HG02885 (cell line): ENCODE results near the gene NKX2-3.

Source experiments
- ATAC-seq: cut with Tn5 transposase; IDR thresholded peaks from one replicate; pipeline ENCODE4 v1.9.1; 2021; ENCODE audit warnings: mild to moderate bottlenecking; ENCODE audit not compliant: unreplicated experiment, poor library complexity

NKX2-3 gene

DNA sequence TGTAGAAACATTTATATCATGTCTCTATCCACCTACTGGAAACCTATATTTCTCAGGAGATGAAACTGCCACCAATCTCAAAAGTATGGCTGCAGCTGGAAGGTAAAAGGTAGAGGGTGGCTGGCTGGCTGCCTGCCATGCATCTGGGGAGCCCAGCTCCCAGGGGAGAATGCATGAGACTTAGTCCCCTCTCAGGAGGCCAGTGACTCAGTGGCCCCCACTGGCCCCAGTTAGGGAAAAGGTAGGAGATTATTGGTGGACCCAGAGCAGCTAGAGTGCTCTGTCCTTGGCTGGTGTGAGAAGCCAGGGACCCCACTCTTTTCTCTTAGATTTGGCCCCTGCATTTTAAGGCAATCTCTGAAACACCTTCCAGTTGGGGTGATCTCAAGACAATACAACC is 6.8 kb upstream of the NKX2-3 start:
- ATAC-seq = no peak

DNA sequence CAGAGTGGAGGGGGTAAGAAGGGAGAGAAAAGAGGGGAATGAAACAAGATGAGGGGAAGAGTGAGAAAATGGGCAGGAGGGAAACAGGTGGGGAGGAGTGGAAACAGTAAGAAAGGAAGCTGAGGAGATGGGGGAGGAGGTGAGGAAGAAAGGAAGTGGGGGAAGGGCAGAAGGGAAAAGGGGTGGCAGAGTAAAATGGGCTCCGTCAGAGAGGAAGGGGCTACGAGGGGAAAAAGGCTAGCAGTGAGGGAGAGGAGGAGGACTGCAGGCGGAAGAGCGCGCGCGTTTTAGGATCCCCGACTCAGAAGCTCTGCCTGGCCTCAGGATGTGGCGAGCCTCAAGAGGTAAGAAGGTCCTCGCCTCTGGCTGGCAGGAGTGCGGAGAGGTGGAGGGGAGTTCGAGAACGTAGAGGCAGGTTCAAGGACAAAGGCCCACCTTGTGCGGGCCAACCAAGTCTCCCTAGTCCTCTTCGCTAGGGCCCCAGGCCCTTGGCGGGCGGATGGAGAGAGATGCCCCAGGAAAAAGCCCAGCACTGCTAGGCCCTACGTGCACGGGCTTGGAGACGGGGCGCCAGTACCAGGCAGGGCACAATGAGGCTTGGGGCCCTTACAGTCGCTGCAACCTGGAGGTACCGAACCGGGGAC is 5.8 kb upstream of the NKX2-3 start:
- ATAC-seq = no peak

DNA sequence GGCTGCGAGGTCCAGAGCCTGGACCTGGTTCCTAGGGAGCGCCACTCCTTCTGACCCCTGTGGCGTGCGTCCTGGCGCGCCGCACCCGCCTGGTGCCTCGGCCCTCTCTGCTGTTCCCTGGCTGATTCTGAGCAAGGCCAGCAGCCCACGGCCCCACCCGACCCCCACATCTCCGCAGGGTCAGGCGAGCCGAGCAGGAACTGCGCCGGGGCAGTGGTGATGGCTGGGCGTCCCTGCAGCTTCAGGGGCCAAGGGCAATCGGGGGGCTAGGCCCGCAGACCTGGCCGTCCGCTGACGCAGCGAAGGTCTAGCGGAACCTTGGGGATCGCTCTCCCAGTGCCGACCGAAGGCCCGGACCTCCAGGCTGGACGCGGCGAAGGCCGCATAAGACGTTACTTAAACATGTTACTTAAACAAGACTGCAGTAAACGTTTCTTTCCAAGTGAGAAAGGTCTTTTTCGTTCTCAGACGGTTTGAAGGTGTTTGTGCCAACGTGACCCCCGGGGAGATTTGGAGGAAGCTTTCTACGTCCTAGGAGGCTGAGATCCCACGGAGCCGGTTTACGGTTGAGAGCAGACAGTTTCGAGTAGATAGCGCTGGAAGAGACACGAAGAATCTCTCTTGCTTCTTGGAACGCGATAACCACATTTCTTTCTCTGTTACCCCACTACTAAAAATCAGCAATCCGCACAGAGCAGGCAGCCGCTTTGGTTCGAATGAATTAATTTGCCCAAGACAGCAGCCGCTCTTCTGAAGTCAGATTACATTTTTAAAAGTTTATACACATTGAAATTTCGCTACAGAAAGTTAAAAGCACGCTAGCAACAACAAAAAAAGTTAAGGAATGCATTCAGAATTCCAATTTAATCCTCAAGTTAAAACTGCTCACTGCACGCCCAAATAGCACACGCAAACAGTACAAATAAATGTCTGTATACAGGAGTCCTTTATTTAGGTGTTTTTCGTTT is 4.9 kb upstream of the NKX2-3 start:
- no peak for ATAC-seq

DNA sequence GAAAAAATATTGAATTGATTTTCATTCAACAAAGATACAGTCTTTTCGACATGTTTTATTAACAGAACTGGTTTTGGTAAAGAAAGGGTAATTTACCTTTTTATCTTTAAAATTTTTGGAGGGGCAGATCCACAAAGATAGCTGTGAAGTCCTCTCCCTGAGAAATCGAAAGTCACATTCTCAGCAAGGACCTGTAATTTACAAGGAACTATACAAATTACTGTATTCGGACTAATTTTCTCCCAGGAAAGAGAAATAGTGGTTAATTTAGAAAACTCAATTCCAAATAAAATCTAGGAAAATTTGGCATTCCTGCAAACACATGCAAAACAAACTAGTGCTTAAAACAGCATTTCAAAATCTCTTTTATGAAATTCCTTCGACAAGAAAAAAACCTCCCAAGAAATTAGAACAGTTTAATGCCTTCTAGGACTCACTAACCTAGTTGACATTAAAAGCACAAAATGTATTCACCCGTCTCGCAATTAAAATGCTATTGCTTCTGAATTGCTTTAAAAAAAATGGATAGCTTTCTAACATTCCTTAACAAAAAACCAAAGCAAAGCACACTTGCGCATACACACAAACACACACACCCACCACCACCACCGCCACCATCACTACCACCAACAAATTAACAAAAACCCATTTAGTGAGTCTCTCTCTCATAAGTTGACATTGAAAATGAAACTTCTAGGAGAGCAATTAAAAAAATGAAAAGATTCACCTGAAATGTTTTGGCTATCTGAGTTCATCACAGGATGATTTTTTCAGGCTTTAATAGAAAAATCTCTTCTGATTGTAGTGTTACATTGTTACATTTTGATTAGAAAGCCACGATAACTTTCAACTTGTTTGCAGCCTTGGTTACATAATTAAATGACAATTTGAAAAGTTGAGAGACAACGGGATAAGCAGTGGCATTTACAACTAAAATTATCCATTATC is 4.0 kb upstream of the NKX2-3 start:
- ATAC-seq = no peak

DNA sequence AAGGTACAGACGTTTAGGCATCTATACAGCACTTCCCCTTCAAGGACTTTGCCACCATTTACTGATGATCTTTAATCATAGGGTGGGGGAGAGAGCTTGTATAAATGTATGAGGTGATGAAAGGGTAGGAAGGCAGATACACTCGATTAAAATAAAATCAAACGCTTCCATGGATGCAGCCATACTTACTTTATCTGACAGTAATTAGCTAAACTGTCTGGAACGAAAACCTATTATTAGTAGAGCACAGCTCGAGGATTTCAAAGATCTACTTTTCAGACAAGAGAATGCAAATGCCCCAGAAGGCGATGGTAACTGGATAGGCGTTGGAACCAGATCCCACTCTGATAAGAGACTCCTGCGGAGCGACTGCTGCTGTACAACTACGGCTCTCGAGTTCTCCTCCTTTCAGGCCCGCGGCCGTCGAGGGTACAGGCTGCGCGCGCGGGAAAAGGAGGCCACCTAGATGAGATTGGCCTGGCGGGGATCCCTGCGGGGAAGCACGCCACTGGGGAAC is 3.1 kb upstream of the NKX2-3 start:
- no peak for ATAC-seq

DNA sequence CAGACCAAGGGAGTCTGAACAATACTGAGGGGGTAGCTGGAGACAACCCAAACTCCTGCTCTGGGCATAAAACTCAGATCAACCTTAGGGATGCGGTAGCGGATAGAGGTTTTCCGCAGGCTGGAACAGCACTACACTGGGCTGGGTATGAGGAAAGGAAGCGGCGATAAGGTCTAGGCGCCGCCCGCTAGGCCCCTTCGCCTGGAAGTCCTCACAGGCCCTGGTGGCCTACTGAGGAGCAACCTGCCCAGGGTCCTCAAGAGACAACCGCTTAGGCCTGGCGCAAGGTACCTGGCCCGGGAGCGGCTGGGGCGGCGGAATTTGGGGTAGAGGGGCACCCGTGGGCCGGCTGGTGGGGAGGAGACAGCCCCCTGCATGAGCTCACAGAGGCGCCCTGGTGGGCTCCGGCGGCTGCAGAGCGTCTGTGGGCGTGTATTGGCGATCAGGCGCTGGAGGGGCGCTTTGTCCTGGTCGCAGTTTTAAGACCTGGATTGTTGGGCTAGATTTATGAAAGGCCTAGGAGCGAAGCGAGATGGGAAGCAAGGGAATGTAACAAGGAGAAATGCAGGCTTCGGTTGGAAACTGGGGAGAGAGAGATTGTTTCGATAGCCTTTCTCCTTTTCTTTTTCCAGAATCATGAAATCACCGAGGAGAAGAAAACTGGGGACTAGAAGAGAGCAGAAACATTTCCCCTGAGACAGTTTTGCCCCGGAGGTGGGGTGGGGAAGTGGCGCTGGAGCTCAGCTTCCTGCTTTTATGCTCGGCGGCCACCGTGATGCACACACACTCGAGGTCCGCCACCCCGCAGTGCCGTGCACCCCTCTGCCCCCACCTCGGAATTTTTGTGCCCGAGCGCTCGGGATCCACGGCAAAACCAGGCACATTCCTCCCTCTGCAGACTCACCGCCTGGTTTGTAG is 2.4 kb upstream of the NKX2-3 start:
- ATAC-seq = no peak

DNA sequence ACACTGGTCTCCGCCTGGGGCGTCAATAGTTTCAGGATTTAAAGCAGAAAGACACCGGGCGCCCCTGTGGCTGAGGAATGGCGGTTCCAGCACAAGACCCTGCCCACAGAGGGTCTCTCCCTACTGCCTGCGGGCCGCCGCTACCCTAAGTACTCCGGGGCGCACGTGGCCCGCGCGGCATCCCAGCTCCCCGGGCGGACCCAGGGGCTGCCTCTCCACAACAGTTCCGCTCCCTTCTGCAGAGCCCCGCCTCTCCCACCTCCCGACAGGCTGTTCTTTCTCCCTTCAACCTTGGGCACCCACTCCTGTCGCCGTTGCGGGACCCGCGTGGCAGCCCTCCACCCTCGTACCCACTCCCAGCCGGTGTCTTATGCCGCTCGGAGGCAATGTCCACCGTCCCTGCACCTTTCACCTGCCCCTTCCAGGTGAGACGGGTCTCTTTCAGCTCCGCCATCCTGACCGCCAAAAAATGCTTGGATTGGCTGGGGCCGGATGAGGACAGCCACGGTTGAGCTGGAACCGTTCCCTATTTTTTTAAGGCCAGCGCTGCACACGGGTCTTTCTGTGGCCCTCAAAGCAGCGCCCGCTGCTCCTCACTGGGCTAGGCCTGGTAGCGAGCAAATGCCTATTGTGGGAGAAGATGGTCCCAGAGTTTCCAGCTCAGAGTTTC is 1.6 kb upstream of the NKX2-3 start:
- no peak for ATAC-seq

DNA sequence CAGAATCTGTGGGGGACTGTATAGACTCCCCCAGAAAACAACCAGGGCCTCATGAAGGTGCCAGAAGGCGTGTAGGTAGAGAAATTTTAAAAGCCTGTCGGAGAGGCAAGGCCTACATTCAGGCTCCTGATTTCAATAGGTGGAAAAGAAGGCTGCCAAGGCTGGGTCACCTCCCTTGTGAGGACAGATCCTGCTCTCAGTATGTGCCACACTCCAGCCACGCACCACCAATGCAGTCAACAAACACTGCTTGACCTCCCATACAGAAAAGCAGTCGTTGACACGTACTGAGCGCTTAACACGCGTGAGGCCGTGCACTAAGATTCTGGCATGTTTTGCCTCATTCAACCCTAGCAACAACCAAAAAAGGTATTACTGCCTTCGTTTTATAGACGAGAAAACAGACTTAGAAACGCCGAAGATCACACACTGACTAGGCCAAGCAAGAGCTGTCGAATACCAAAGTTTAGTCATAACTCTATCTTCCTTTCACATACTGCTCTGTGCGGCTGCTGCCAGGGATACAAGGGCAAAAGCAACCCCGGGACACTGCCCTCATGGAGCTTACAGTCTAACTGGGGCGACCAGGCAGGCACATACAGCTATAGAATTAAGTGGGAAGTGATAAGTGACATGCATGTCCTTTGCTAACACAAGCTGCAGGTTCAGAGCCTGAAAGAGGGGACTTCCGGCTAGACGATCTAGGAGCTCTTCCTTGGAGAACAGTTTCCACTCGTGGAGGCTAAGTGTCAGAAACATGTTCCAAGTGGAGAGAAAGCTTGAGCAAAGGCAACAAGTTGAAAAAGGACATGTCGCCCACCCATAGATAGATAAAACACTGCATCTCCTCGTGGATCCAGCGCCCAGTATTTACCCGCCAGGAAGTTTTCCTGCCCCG is 797 bp upstream of the NKX2-3 start:
- no peak for ATAC-seq

DNA sequence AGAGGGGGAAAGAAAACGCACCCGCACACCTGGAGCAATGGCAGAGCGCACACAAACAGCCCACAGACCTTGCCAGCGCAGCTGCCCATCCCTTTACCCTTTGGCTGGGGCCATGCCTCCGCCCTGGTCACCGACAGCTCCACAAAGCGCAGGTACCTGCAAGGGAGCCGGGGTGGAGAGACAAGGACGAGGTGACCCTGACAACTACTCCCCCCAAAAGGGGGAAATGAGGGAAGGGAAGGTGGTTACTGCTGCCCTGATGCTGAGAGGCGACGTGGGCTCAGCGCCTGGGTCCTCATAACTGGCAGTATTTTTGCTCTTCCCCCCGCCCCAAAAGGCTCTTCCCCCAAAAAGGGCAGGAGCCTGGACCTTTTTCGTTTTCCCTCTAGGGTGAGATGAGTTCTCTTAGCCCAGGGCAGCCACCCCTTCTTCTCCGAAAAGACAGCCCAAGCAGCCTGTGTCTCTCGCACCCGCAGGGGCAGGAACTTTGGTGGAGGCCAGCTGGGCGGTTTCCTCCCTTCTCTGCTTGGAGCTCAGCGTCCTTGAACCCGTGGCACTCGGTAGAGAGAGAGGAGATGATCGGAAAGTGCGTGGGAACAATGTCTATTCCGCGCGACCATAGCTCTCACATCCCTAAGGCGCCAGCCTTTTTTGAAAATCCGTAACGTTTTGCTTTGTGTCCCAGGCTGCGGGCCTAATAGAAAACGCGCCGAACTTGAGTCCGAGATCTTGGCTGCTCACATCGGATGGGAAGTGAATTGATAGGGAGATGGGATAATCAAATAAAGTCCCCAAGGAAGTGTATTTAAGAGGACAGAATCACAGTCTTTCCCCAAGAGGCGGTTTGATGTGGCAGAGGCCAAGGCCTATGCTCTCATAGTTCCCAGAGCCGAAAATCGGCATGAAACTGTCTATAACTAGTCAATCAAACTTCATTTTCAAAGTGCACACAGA is 1.0 kb downstream of the NKX2-3 start:
- ATAC-seq = no peak

DNA sequence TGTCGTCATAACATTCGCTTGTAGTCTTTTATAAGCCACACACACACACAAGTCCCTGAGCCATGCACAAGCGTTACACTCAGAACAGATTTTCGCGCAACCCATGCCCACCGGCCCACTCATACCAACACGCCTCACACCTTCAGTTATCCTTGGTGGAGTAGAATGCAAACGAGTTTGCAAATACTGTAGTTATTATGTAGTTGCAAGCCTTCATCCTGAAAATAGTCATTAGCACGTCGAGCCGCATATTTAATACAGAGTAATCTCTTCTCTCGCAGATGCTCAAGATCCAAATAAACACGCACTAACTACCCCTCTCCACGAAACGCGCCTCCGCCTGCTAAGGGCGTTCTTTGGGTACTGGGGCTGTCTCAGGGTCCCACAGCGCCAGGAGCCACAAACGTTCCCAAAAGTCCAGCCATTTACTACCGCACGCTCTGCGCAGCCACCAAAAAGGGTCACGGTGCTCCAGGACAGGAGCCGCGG is 1.8 kb downstream of the NKX2-3 start:
- no peak for ATAC-seq

DNA sequence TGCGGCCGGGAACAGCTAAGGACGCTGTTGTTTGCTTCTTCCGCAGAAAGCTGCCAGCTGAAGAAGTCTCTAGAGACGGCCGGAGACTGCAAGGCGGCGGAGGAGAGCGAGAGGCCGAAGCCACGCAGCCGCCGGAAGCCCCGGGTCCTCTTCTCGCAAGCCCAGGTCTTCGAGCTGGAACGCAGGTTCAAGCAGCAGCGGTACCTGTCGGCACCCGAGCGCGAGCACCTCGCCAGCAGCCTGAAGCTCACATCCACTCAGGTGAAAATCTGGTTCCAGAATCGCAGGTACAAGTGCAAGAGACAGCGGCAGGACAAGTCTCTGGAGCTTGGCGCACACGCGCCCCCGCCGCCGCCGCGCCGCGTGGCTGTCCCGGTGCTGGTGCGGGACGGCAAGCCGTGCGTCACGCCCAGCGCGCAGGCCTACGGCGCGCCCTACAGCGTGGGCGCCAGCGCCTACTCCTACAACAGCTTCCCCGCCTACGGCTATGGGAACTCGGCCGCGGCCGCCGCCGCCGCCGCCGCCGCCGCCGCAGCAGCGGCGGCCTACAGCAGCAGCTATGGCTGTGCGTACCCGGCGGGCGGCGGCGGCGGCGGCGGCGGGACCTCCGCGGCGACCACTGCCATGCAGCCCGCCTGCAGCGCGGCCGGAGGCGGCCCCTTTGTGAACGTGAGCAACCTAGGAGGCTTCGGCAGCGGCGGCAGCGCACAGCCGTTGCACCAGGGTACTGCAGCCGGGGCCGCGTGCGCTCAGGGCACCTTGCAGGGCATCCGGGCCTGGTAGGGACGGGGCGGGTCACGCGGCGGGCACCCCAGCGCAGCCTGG is 2.4 kb downstream of the NKX2-3 start:
- ATAC-seq = peak; percentile 52

DNA sequence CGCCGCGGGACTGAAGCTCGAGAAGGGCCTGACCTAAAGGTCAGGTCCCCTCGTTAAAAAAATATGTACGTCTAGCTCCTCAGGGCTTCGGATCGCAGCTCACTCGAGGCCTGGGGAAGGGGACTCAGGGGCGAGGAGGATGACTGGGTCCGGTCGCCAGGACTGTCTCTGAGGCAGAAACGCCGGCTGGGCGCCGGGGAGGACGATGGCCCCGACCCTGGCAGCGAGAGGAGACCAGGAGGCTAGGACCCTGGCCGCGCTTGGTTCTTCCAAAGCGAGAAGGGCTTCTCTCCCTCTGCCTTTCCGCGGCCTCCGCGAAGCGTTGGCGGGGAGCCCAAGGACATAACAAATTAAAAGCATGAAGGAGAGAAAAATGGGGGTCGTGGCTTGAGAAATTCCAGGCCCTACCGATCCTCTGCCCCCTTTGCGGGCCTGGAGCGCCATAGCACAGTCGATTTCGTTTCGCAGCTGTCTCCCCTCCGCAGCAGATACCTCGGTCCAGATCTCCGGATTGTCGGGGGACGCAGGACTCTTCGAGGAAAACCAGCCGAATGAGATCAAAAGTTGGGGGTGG is 3.1 kb downstream of the NKX2-3 start:
- no peak for ATAC-seq

DNA sequence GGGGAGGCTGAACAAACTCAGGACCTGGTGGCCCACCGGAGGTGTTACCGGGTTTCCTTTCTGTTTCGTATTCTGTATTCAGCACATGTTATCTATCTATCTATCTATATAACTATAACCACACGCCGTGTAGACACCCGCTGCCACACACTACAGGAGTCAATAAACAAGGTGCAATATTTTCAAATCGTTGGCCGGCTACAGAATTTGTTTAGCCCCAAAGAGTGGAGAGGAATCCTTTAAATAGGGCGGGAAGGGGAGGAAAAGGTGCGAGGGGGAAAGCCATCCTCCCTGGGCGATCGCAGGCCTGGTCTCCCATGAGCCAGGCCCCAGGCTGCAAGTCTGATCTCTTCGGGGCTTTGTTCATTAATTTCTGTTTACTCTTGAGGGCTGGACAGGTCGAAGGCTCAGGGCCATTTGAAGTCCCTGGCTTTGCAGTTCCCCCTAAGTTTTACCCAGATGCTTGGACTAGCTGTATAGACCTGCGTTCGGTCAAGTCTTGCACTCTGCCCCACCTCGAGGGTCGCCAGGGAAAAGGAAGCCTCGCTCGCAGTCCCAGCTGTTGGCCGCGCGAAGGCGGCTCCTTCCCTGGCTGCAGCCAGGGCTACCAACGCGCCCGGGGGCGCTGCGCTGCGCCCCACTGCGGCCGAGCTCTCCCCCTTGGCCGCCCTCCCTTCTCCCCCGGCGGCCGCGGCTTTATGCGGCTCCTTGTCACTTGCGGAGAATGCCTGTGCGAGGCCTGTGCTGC is 3.8 kb downstream of the NKX2-3 start:
- no peak for ATAC-seq

DNA sequence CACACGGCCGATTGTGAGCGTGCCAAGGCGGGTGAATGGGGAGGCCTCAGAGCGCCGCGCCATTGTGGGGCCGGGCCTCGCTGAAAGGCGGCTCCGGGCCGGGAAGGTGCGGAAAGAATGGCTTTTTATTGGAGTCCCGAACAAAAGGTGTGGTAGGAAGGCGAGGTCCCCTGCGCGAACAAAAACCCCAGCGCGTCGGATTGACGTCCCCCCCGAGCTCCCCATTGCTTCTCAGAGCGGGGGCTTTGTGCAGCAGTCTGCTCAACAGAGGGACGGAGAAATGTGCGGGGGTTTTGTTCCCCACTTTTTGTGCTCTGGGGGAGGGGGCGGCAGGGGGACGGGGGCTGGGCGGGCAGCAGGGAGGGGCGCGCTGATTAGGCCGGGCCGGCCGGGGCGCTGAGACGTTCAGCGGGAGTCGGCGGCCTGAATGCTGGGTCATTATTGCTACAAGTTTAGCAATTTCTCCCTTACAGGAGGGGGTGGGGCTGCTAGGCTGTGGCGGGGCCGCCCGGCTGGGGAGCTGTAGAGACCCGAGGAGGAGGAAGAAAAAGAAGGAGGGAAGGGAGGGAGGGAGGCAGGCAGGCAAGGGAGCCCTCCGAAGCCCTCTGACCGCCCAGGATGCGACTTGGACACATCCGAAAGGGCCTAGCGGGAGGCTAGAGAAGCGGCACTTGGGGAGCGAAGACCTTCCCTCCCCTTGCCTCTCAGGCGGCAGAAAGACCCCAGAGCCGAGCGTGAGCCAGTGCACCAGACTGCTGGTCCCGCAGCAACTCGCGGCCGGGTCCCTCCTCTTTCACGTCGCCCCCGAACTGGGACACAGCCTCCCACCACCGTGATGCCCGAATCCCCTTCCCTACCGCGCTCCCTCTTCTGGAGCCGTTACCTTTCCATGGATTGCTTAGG is 4.6 kb downstream of the NKX2-3 start:
- no peak for ATAC-seq
